Thoracic aorta endothelial cell (primary cell): ENCODE results near the gene GRIN3B. TPM values are rescaled to one million over a fixed set of nuclear protein-coding genes. Genes with fewer than 3 reads are reported as not detected.
A peak's percentile ranks its signal among the peaks of the same experiment; 100 is the strongest.

Source experiments
- small RNA-seq: library from RNA; depleted of rRNA; stranded (forward); fragments of <200 nt; gene quantifications from one replicate; pipeline ENCODE3, GENCODE V24; 2012
- total RNA-seq: library from RNA; depleted of rRNA; stranded (reverse); fragments of >200 nt; gene quantifications from 2 replicates; pipeline ENCODE4 v1.2.3, GENCODE V29; 2012

GRIN3B gene, protein sequence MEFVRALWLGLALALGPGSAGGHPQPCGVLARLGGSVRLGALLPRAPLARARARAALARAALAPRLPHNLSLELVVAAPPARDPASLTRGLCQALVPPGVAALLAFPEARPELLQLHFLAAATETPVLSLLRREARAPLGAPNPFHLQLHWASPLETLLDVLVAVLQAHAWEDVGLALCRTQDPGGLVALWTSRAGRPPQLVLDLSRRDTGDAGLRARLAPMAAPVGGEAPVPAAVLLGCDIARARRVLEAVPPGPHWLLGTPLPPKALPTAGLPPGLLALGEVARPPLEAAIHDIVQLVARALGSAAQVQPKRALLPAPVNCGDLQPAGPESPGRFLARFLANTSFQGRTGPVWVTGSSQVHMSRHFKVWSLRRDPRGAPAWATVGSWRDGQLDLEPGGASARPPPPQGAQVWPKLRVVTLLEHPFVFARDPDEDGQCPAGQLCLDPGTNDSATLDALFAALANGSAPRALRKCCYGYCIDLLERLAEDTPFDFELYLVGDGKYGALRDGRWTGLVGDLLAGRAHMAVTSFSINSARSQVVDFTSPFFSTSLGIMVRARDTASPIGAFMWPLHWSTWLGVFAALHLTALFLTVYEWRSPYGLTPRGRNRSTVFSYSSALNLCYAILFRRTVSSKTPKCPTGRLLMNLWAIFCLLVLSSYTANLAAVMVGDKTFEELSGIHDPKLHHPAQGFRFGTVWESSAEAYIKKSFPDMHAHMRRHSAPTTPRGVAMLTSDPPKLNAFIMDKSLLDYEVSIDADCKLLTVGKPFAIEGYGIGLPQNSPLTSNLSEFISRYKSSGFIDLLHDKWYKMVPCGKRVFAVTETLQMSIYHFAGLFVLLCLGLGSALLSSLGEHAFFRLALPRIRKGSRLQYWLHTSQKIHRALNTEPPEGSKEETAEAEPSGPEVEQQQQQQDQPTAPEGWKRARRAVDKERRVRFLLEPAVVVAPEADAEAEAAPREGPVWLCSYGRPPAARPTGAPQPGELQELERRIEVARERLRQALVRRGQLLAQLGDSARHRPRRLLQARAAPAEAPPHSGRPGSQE
- total RNA-seq, result 0.43 and 0.80 TPM in 2 replicates

DNA sequence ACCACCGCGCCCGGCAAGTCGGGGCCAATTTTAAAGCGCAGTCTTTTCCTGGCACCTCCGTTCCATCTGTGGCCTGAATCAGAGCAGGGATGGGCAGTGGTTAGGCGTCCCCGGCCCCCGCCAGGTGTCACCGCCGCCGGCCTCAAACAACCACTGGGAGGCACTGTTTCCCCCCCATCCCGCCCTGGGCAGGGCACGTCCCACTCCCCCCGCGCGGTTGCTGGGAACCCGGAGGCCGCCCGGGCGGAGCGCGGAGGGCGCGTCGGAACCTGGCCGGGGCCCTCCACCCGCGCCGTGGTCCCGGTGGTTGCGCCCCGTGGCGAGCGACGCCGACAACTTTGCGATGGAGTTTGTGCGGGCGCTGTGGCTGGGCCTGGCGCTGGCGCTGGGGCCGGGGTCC is at the start of gene GRIN3B:
GRIN3B (plus strand) TSS at position 325 of the 400 bp plus-strand sequence; CDS start at position 344, 19 bp downstream.

DNA sequence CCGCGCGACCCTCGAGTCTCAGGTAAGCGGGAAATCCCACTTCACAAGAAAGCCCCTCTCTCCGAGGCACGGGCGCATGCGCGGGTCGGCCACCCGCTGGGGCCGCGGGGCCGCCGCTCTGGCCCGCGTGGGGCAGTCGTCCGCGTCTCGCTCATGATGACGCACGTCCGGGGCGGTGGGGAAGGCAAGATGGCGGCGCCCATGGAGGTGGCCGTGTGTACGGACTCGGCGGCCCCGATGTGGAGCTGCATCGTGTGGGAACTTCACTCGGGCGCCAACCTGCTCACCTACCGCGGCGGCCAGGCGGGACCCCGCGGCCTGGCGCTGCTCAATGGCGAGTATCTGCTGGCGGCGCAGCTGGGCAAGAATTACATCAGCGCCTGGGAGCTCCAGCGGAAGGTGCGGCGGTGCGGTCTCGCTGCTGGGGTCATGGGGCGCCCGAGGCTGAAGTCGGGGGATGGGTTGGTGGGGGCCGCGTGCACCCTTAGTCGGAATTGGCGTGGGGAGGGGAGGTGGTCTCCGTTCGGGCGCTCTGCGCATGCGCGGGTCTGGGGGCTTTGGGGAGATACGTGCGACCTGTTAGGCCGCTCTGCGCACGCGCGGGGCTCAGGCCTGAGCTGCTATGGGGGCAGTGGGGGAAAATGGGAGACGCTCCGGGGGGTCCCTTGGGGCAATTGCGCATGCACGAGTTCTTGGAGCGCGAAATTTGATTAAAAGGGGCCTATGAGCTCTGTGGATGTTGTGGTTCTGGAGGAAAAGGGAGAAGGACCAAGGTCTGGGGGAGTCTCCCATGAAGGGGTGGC is 15.9 kb upstream of the GRIN3B start, which contains the start of gene WDR18:
WDR18 (plus strand) TSS at position 181 of the 803 bp plus-strand sequence; CDS start at position 190, 9 bp downstream.

DNA sequence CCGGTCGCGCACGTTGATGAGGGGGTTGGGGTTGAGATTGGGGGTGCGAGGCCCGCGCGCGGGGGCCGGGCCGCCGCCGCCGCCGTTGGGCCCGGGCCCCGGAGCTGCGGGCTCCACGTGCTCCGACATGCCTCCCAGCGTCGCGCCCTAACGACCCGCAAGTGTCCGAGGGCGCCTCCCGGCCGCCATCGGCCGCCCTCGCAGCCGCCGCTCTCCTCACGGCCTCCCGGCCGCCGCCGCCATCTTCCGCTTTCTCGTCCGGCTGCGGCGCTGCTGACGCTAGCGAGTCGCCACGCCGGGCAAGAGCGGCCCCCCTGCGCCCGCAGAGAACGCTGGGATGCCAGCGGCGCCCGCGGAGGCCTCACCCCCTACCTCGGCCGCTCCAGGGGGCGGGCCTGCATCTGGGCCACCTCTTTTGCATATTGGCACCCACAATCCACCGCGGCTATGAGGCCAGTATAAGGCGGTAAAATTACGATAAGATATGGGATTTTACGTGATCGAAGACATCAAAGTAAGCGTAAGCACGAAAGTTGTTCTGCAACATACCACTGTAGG is 20.7 kb downstream of the GRIN3B start, which contains the start of gene TMEM259:
TMEM259 (minus strand) TSS at position 256 of the 558 bp plus-strand sequence; CDS start at position 129, 127 bp downstream.

DNA sequence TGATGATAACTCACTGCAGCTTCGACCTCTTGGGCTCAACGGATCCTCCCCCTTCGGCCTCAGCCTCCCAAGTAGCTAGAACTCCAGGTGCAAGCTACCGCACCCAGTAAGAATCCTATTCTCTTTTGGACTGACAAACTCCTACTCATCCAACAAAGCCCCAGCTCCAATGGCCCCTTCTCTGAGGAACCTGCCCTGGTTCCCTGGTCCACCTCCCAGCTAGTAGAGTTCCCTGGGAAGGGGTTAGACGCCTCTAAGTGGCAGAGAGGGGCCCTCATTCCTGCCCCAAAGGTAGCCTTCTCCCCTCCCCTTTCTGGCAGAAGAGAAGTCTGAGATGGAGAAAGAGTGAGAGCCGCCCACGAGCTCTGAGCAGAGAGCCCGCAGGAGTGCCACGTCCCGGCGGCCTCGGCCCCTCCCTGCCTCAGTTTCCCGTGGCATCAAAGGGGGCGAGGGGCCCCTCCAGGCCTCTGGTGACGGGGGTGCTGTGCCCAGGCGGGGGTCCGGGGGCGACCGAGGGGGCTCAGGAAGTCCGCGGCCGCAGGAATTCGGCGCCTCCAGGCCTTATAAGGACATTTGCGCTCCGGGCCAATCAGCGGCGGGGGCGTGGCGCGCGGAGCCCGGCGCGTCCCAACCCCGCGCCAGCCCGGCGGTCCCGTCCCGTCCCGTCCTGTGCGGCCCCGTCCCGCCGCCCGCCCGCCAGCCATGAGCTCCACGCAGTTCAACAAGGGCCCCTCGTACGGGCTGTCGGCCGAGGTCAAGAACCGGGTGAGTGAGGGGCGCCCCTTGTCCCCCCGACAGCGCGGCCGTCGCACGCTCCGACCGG is 26.0 kb downstream of the GRIN3B start, which contains the start of gene CNN2:
CNN2 (plus strand) TSS at position 649 of the 823 bp plus-strand sequence; CDS start at position 703, 54 bp downstream.

DNA sequence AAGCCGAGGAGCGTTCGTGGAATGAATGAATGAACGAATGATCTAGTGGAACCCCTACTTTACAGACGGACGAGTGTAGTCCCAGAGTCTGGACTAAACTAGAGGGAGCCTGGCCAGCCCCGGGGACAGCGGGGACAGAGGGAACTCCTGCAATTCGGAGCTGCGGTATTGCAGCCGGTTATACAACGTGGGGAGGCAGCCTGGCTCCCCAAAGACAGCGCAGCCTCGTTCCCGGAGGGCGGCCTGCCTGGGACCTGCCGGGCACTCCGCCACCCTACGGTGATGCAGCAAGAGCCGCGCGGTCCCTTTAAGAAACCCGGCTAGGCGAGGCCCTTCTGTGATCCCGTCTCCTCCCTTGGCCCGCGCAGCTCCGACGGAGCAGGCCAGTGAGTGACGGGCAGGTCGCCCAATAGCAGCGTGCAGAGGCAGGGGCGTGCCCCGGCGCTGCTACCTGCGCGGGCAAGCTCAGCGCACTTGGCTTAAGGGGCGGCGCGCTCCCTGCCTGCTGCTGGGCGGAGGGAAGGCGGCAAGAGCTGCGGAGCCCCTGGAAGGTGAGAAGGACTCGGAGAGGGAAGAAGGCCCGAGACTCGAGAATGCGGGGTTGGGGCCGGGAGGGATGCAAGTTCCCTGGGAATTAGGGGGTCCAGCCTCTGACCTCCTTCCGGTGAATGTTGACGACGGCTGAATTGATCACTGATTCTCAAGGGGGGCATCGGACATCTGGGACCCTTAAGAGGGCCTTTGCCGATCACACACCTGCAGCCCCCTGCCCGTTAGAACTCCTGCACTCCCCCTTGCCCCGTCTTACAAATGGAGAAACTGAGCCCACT is 39.6 kb downstream of the GRIN3B start, which contains the start of gene ABCA7:
ABCA7 (plus strand) TSS at position 462 of the 830 bp plus-strand sequence. CDS start 1,255 bp downstream, outside the sequence.

Small RNA genes within 50 kb of the gene (small RNA-seq; reads per million reads assigned to genes)
- gene RNU6-2, result 8.7 reads per million, percentile 90 among the genes with 10 or more reads in this experiment

Other genes with a start within 250 kb of the GRIN3B start
- gene MISP, start 249.3 kb upstream of the GRIN3B start, total RNA-seq, result 0.13 TPM in 1 of 2 replicates, not detected in the other
- 200 and 249 TPM in 2 replicates for gene PTBP1, start 203.0 kb upstream of the GRIN3B start, total RNA-seq
- 0.07 and 0.40 TPM in 2 replicates for gene PLPPR3, start 178.5 kb upstream of the GRIN3B start, total RNA-seq
- gene AZU1, start 172.6 kb upstream of the GRIN3B start, total RNA-seq, result not detected in 2 replicates
- not detected in 2 replicates for gene PRTN3, start 159.4 kb upstream of the GRIN3B start, total RNA-seq
- not detected in 2 replicates for gene ELANE, start 148.1 kb upstream of the GRIN3B start, total RNA-seq
- gene CFD, start 140.8 kb upstream of the GRIN3B start, total RNA-seq, result 1.1 and 2.3 TPM in 2 replicates
- gene MED16, start 107.2 kb upstream of the GRIN3B start, total RNA-seq, result 25.5 and 29.4 TPM in 2 replicates
- not detected in 2 replicates for gene RNU6-9, start 106.9 kb upstream of the GRIN3B start, total RNA-seq
- 20.1 and 26.1 TPM in 2 replicates for gene R3HDM4, start 87.2 kb upstream of the GRIN3B start, total RNA-seq
- not detected in 2 replicates for gene KISS1R, start 83.1 kb upstream of the GRIN3B start, total RNA-seq
- gene ARID3A, start 74.4 kb upstream of the GRIN3B start, total RNA-seq, result 6.9 and 10.0 TPM in 2 replicates
- gene WDR18, start 16.1 kb upstream of the GRIN3B start, total RNA-seq, result 47.2 and 65.5 TPM in 2 replicates
- 61.7 and 66.5 TPM in 2 replicates for gene TMEM259, start 20.7 kb downstream of the GRIN3B start, total RNA-seq
- gene RNU6-2, start 21.1 kb downstream of the GRIN3B start, total RNA-seq, result not detected in 2 replicates
- 140 and 181 TPM in 2 replicates for gene CNN2, start 26.2 kb downstream of the GRIN3B start, total RNA-seq
- 4.1 and 6.2 TPM in 2 replicates for gene ABCA7, start 39.7 kb downstream of the GRIN3B start, total RNA-seq
- gene ARHGAP45, start 66.7 kb downstream of the GRIN3B start, total RNA-seq, result 6.8 and 12.9 TPM in 2 replicates
- gene POLR2E, start 95.0 kb downstream of the GRIN3B start, total RNA-seq, result 82.4 and 139 TPM in 2 replicates
- gene GPX4, start 103.6 kb downstream of the GRIN3B start, total RNA-seq, result 226 and 365 TPM in 2 replicates
- gene SBNO2, start 173.8 kb downstream of the GRIN3B start, total RNA-seq, result 26.5 and 37.5 TPM in 2 replicates
- gene STK11, start 205.4 kb downstream of the GRIN3B start, total RNA-seq, result 68.5 and 75.7 TPM in 2 replicates
- 3.1 and 3.8 TPM in 2 replicates for gene CBARP, start 237.6 kb downstream of the GRIN3B start, total RNA-seq
- 21.3 and 23.3 TPM in 2 replicates for gene ATP5F1D, start 241.3 kb downstream of the GRIN3B start, total RNA-seq
- 20.2 and 22.2 TPM in 2 replicates for gene MIDN, start 248.2 kb downstream of the GRIN3B start, total RNA-seq